IMR-90 (cell line): Measurements from ENCODE around the gene RARB. TPM values are rescaled to one million over a fixed set of nuclear protein-coding genes. Genes with fewer than 3 reads are reported as not detected.
A peak's percentile ranks its signal among the peaks of the same experiment; 100 is the strongest.

Experiments used
- ATAC-seq: fragments of 200-7000 bp; cut with Tn5 transposase; 2 replicates; pipeline ENCODE4 v1.9.1; 2020; ENCODE audit warnings: low read depth, mild to moderate bottlenecking, moderate library complexity
- BruUV-seq: library from RNA; stranded (reverse); fragments of 400-500 nt; replicated peaks from 2 replicates; lab custom pipeline; 2021; lab: Mats Ljungman, UMichigan
- CTCF ChIA-PET: fragments of 300-600 bp; formaldehyde crosslinking; extraction: SDS; loops from one replicate; lab custom pipeline; 2021; ENCODE audit warnings: antibody characterized with exemption; lab: Yijun Ruan, JAX
- POLR2A ChIA-PET: fragments of 300-600 bp; sonication (Branson Sonifier 250); formaldehyde crosslinking; loops from one replicate; lab custom pipeline; 2022; ENCODE audit warnings: antibody characterized with exemption; ENCODE audit not compliant: unreplicated experiment; lab: Charles Lee
- DNase-seq: peaks from one replicate; pipeline ENCODE4 v3.0.0; 2013
- H2AFZ ChIP-seq: replicated peaks from 2 replicates; pipeline ENCODE3; 2013; ENCODE audit warnings: low read length, mild to moderate bottlenecking; ENCODE audit not compliant: poor library complexity
- H2AK5ac ChIP-seq: 2 replicates; pipeline ENCODE4 v1.6.1; 2013; ENCODE audit warnings: low read depth, low read length, inconsistent platforms
- H2AK9ac ChIP-seq: replicated peaks from 2 replicates; pipeline ENCODE3; 2013; ENCODE audit warnings: mild to moderate bottlenecking, low read depth, low read length, moderate library complexity; ENCODE audit not compliant: poor library complexity
- H2BK120ac ChIP-seq: 2 replicates; pipeline ENCODE4 v1.6.1; 2013; ENCODE audit warnings: low read depth, low read length, inconsistent platforms
- H2BK15ac ChIP-seq: 3 replicates; pipeline ENCODE4 v1.6.1; 2013; ENCODE audit warnings: low read depth, low read length, inconsistent platforms
- H2BK20ac ChIP-seq: 2 replicates; pipeline ENCODE4 v1.6.1; 2013; ENCODE audit warnings: low read depth, mild to moderate bottlenecking, inconsistent platforms, low read length, moderate library complexity
- H2BK5ac ChIP-seq: 2 replicates; pipeline ENCODE4 v1.6.1; 2013; ENCODE audit warnings: mild to moderate bottlenecking, low read depth, low read length, inconsistent platforms; ENCODE audit not compliant: poor library complexity, severe bottlenecking
- H3K14ac ChIP-seq: replicated peaks from 2 replicates; pipeline ENCODE4 v1.6.1; 2013; ENCODE audit warnings: low read depth, low read length, inconsistent platforms
- H3K18ac ChIP-seq: 2 replicates; pipeline ENCODE4 v1.6.1; 2013; ENCODE audit warnings: low read depth, low read length, control low read depth
- H3K23ac ChIP-seq: 2 replicates; pipeline ENCODE4 v1.6.1; 2013; ENCODE audit warnings: low read depth, low read length, inconsistent platforms
- H3K27ac ChIP-seq: 2 replicates; pipeline ENCODE4 v1.5.1; 2013; ENCODE audit warnings: mild to moderate bottlenecking, control low read depth, low read length; ENCODE audit not compliant: insufficient read depth
- H3K27me3 ChIP-seq: 2 replicates; pipeline ENCODE4 v1.6.1; 2013; ENCODE audit warnings: low read length; ENCODE audit not compliant: control insufficient read depth, insufficient read depth
- H3K36me3 ChIP-seq: 2 replicates; pipeline ENCODE4 v1.6.1; 2013; ENCODE audit warnings: low read length, mixed read lengths; ENCODE audit not compliant: control insufficient read depth, insufficient read depth
- H3K4ac ChIP-seq: 2 replicates; pipeline ENCODE4 v1.6.1; 2013; ENCODE audit warnings: low read depth, low read length, inconsistent platforms
- H3K4me1 ChIP-seq: 2 replicates; pipeline ENCODE4 v1.6.1; 2013; ENCODE audit warnings: low read length, mixed read lengths; ENCODE audit not compliant: control insufficient read depth, insufficient read depth
- H3K4me2 ChIP-seq: 2 replicates; pipeline ENCODE4 v1.6.1; 2013; ENCODE audit warnings: low read depth, mild to moderate bottlenecking, control low read depth, low read length, moderate library complexity
- H3K4me3 ChIP-seq: 2 replicates; pipeline ENCODE4 v1.5.1; 2013; ENCODE audit warnings: low read depth, mild to moderate bottlenecking, control low read depth, low read length, moderate library complexity; ENCODE audit not compliant: insufficient read depth
- H3K56ac ChIP-seq: 2 replicates; pipeline ENCODE4 v1.6.1; 2013; ENCODE audit warnings: low read length, inconsistent platforms; ENCODE audit not compliant: insufficient read depth; ENCODE audit errors: extremely low read depth
- H3K79me1 ChIP-seq, 2 experiments: 2 replicates each; pipeline ENCODE4 v1.6.1; 2013; ENCODE audit warnings: low read length in 2 of 2, inconsistent platforms in 1 of 2, low read depth in 1 of 2
- H3K9ac ChIP-seq: 2 replicates; pipeline ENCODE4 v1.6.1; 2013; ENCODE audit warnings: low read depth, low read length, control low read depth
- H3K9me1 ChIP-seq: 2 replicates; pipeline ENCODE4 v1.6.1; 2013; ENCODE audit warnings: low read length, inconsistent platforms; ENCODE audit not compliant: insufficient read depth
- H3K9me3 ChIP-seq: 2 replicates; pipeline ENCODE4 v1.6.1; 2013; ENCODE audit warnings: low read length; ENCODE audit not compliant: control insufficient read depth, insufficient read depth
- H4K20me1 ChIP-seq: 2 replicates; pipeline ENCODE4 v1.6.1; 2013; ENCODE audit warnings: low read length, inconsistent platforms; ENCODE audit not compliant: insufficient read depth
- H4K5ac ChIP-seq: 2 replicates; pipeline ENCODE4 v1.6.1; 2013; ENCODE audit warnings: mild to moderate bottlenecking, low read depth, low read length, control low read depth
- H4K8ac ChIP-seq, 2 experiments: 2 replicates each; pipeline ENCODE4 v1.6.1; 2013; ENCODE audit warnings: low read depth in 2 of 2, low read length in 2 of 2, control low read depth in 1 of 2, inconsistent platforms in 1 of 2
- H4K91ac ChIP-seq: 2 replicates; pipeline ENCODE4 v1.6.1; 2013; ENCODE audit warnings: low read depth, low read length, inconsistent platforms; ENCODE audit not compliant: insufficient read depth
- MXI1 ChIP-seq: IDR thresholded peaks from 2 replicates; pipeline ENCODE4 v1.6.1; 2012; ENCODE audit warnings: low read depth, mild to moderate bottlenecking, low read length, moderate library complexity, borderline replicate concordance
- WGBS, 2 experiments: methylation state at CpG; one replicate each; pipeline versions ENCODE4 v1.1.5 to v1.1.7; 2013; ENCODE audit warnings: missing lambda C conversion rate in 2 of 2; ENCODE audit not compliant: insufficient read length in 1 of 2; ENCODE audit errors: extremely low coverage in 2 of 2; 5-methylcytosine and 5-hydroxymethylcytosine counted together
- dilution Hi-C: fragments of 300-500 bp; cut with HindIII; formaldehyde crosslinking; loops from one replicate; pipeline ENCODE4 v1.14.3; 2018; ENCODE audit warnings: low sequenced_read_pairs; ENCODE audit not compliant: unreplicated experiment
- in situ Hi-C: fragments of 300-500 bp; cut with MboI; formaldehyde crosslinking; loops from 3 replicates; pipeline ENCODE4 v1.14.3; 2019; ENCODE audit warnings: low sequenced_read_pairs, inconsistent platforms, mixed read lengths
- intact Hi-C: fragments of 100-400 bp; cut with micrococcal nuclease; formaldehyde crosslinking; loops from 2 replicates; pipeline ENCODE4 v1.10.0; 2022
- polyA plus RNA-seq, 3 experiments: library from polyadenylated mRNA; depleted of rRNA; stranded (reverse); fragments of >200 nt; gene quantifications; 2 replicates each; pipeline ENCODE4 v1.2.3, GENCODE V29; 2012; ENCODE audit warnings: low replicate concordance in 1 of 3
- total RNA-seq: library from RNA; depleted of rRNA; stranded (reverse); fragments of >200 nt; gene quantifications from 2 replicates; pipeline ENCODE4 v1.2.3, GENCODE V29; 2012
- TF ChIP-seq, protein P1 (sequence below): conservative IDR thresholded peaks from 2 replicates; pipeline ENCODE4 v1.5.1; 2012; ENCODE audit warnings: mild to moderate bottlenecking, low read depth, low read length, improper control_type of control experiment

RARB gene
- total and polyA plus RNA-seq, 2 of the 4 experiments (the other 2 are of a cell fraction) = 0.53 to 1.4 TPM

DNA sequence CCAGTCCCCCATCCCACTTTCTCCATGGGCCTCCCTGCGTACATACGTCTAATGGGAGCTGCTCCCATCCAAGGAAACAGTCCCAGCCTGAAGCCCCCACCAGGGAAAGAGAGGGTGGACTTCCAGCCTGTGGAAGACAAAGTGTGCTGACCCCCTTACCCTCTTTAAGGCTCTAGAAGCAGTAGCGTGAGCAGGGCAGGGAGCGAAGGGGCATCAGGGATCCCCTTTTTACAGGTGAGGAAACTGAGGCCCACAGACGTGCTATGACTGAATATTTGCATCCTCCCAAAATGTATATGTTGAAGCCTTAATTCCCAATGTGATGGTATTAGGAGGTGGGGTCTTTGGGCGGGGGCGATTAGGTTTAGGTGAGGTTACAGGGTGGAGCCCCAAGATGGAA lies 153.3 kb downstream of the RARB start:
- peak overlapping the region; percentile 57 for H2AK9ac ChIP-seq
- intact Hi-C loops = no loop called here
- peaks cover 14% of the 10 kb centered on the region for H3K9me1 ChIP-seq
- H3K14ac ChIP-seq = no peak overlapping the region; the same call in 1 of the 2 replicates
- no peak overlapping the region for H3K9ac ChIP-seq
- peak overlapping the region; percentile 65; the same call in 1 of the 2 replicates for H2AK5ac ChIP-seq
- H3K4ac ChIP-seq = peak overlapping the region; percentile 87
- no peak for TF ChIP-seq MXI1
- TF ChIP-seq, protein P1, sequence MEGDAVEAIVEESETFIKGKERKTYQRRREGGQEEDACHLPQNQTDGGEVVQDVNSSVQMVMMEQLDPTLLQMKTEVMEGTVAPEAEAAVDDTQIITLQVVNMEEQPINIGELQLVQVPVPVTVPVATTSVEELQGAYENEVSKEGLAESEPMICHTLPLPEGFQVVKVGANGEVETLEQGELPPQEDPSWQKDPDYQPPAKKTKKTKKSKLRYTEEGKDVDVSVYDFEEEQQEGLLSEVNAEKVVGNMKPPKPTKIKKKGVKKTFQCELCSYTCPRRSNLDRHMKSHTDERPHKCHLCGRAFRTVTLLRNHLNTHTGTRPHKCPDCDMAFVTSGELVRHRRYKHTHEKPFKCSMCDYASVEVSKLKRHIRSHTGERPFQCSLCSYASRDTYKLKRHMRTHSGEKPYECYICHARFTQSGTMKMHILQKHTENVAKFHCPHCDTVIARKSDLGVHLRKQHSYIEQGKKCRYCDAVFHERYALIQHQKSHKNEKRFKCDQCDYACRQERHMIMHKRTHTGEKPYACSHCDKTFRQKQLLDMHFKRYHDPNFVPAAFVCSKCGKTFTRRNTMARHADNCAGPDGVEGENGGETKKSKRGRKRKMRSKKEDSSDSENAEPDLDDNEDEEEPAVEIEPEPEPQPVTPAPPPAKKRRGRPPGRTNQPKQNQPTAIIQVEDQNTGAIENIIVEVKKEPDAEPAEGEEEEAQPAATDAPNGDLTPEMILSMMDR = no peak
- H3K4me3 ChIP-seq = no peak overlapping the region
- H3K36me3 ChIP-seq = no peaks in the 10 kb centered on the region
- peak overlapping the region; percentile 56 for H2BK5ac ChIP-seq
- no CpG with 5 or more reads among the region's 7 CpGs for WGBS, 2 experiments
- H4K20me1 ChIP-seq = no peaks in the 10 kb centered on the region
- no peak overlapping the region for H2AFZ ChIP-seq
- H3K79me1 ChIP-seq = no peaks in the 10 kb centered on the region
- H2BK120ac ChIP-seq = peak overlapping the region; percentile 89
- no peak for DNase-seq
- in situ Hi-C loops = loop anchor here (10.0 to 25.0 kb wide), 2 partner anchors 617 to 1319 kb away; no protein-coding TSS in a partner anchor
- H3K18ac ChIP-seq = peak overlapping the region; percentile 14; the same call in 1 of the 2 replicates
- H3K9me3 ChIP-seq = no peaks in the 10 kb centered on the region
- H3K27ac ChIP-seq = no peak overlapping the region
- H3K4me2 ChIP-seq = no peak overlapping the region
- ChIA-PET POLR2A (interaction anchor here (0.5 kb wide), 1 partner anchor 631 kb away, joined by 4 read pairs; no protein-coding TSS in a partner anchor), CTCF (interaction anchor here (0.5 to 1.2 kb wide), 2 partner anchors 12 to 891 kb away, joined by 3 to 5 read pairs; no protein-coding TSS in a partner anchor)
- no peak overlapping the region for H3K23ac ChIP-seq
- no peak overlapping the region for H3K56ac ChIP-seq
- no peaks in the 10 kb centered on the region for H3K27me3 ChIP-seq
- ATAC-seq = no peak
- H4K91ac ChIP-seq = peak overlapping the region; percentile 71
- peak overlapping the region; percentile 49 to 57; a peak in 1 of 4 replicates for H4K8ac ChIP-seq
- no TSS peak for BruUV-seq
- no peak overlapping the region for H4K5ac ChIP-seq
- dilution Hi-C loops = no loop called here
- H3K4me1 ChIP-seq = peaks cover 6% of the 10 kb centered on the region; the same call in 1 of the 2 replicates
- peak overlapping the region; percentile 76; the same call in 2 of the 3 replicates for H2BK15ac ChIP-seq
- H2BK20ac ChIP-seq = peak overlapping the region; percentile 80
